A549 treated with RU486 at 1 μM for 4 hours (cell line): ENCODE data around the gene SPSB2. TPM values are rescaled to one million over a fixed set of nuclear protein-coding genes. Genes with fewer than 3 reads are reported as not detected.

Experiments
- total RNA-seq: library from RNA; stranded (reverse); fragments of 200-300 nt; extraction: Qiagen RNA extraction; gene quantifications from 5 replicates; pipeline ENCODE4 v1.2.3, GENCODE V29; 2022; ENCODE audit warnings: low read depth

Gene SPSB2
- total RNA-seq: 15.4 to 25.5 TPM (median 22.8 TPM) in 5 replicates

GRCh38 chr12:6873094-6874014 is at the start of gene SPSB2:
Gene SPSB2, minus strand, starts transcription at chr12:6873303. Its CDS starts 402 bp downstream, at chr12:6872901.

GRCh38 chr12:6914246-6914946 is 41.3 kb upstream of the SPSB2 start, which contains the start of gene ENO2:
Gene ENO2, plus strand, starts transcription at chr12:6914580. Its CDS starts 1,253 bp downstream, at chr12:6915833.

GRCh38 chr12:6904280-6905276 is 31.5 kb upstream of the SPSB2 start, which contains the start of gene LRRC23:
Gene LRRC23, plus strand, starts transcription at chr12:6904822. Its CDS starts 812 bp downstream, at chr12:6905634.

GRCh38 chr12:6867413-6868210 is 5.5 kb downstream of the SPSB2 start, which contains the start of gene TPI1:
Gene TPI1, plus strand, starts transcription at chr12:6867531. Its CDS starts 36 bp downstream, at chr12:6867567.

GRCh38 chr12:6851921-6852650 is 21.0 kb downstream of the SPSB2 start, which contains the start of gene USP5:
Gene USP5, plus strand, starts transcription at chr12:6852150. Its CDS starts 30 bp downstream, at chr12:6852180.

GRCh38 chr12:6851153-6851920 is 21.8 kb downstream of the SPSB2 start, which contains the start of gene CDCA3:
Gene CDCA3, minus strand, starts transcription at chr12:6851286. Its CDS starts 334 bp downstream, at chr12:6850952.

GRCh38 chr12:6840761-6841515 is 32.2 kb downstream of the SPSB2 start, which contains the start of gene GNB3:
Gene GNB3, plus strand, starts transcription at chr12:6840925. Its CDS starts 363 bp downstream, at chr12:6841288.

GRCh38 chr12:6827982-6828780 is 44.9 kb downstream of the SPSB2 start, which contains the start of gene P3H3:
Gene P3H3, plus strand, starts transcription at chr12:6828407. Its CDS starts 34 bp downstream, at chr12:6828441.

GRCh38 chr12:6821591-6822425 is 51.3 kb downstream of the SPSB2 start, which contains the start of gene GPR162:
Gene GPR162, plus strand, starts transcription at chr12:6821821. Its CDS starts 2,078 bp downstream, at chr12:6823899.

Other genes starting within 250 kb of the SPSB2 start
- 0.30 to 0.91 TPM (median 0.50 TPM) in 5 replicates for gene LPAR5, start 237.3 kb downstream of the SPSB2 start, total RNA-seq
- 0.21 to 0.39 TPM (median 0.30 TPM) in 4 of 5 replicates, not detected in the other for gene ACRBP, start 225.9 kb downstream of the SPSB2 start, total RNA-seq
- 13.4 to 17.6 TPM (median 16.0 TPM) in 5 replicates for gene ING4, start 210.2 kb downstream of the SPSB2 start, total RNA-seq
- gene ZNF384, start 183.9 kb downstream of the SPSB2 start, total RNA-seq: 52.6 to 62.9 TPM (median 62.6 TPM) in 5 replicates
- 0.51 to 1.1 TPM (median 0.81 TPM) in 5 replicates for gene PIANP, start 172.5 kb downstream of the SPSB2 start, total RNA-seq
- 45.2 to 57.8 TPM (median 55.4 TPM) in 5 replicates for gene COPS7A, start 149.3 kb downstream of the SPSB2 start, total RNA-seq
- gene MLF2, start 120.2 kb downstream of the SPSB2 start, total RNA-seq: 260 to 330 TPM (median 311 TPM) in 5 replicates
- 655 to 1,143 TPM (median 965 TPM) in 5 replicates for gene PTMS, start 106.9 kb downstream of the SPSB2 start, total RNA-seq
- gene LAG3, start 100.8 kb downstream of the SPSB2 start, total RNA-seq: 0.69 to 1.6 TPM (median 1.3 TPM) in 5 replicates
- not detected in 5 replicates for gene CD4, start 83.8 kb downstream of the SPSB2 start, total RNA-seq
- 0.22 to 1.1 TPM (median 0.49 TPM) in 5 replicates for gene GPR162, start 51.5 kb downstream of the SPSB2 start, total RNA-seq
- 20.6 to 31.4 TPM (median 26.1 TPM) in 5 replicates for gene P3H3, start 44.9 kb downstream of the SPSB2 start, total RNA-seq
- 1.0 to 3.0 TPM (median 1.9 TPM) in 5 replicates for gene GNB3, start 32.4 kb downstream of the SPSB2 start, total RNA-seq
- 77.3 to 87.9 TPM (median 81.9 TPM) in 5 replicates for gene CDCA3, start 22.0 kb downstream of the SPSB2 start, total RNA-seq
- 74.4 to 95.2 TPM (median 79.1 TPM) in 5 replicates for gene USP5, start 21.2 kb downstream of the SPSB2 start, total RNA-seq
- gene TPI1, start 5.8 kb downstream of the SPSB2 start, total RNA-seq: 1,427 to 1,634 TPM (median 1,600 TPM) in 5 replicates
- 16.6 to 19.4 TPM (median 18.2 TPM) in 5 replicates for gene LRRC23, start 31.5 kb upstream of the SPSB2 start, total RNA-seq
- gene ENO2, start 41.3 kb upstream of the SPSB2 start, total RNA-seq: 36.1 to 43.9 TPM (median 38.6 TPM) in 5 replicates
- gene ATN1, start 54.7 kb upstream of the SPSB2 start, total RNA-seq: 46.3 to 79.4 TPM (median 70.1 TPM) in 5 replicates
- gene RNU7-1, start 70.5 kb upstream of the SPSB2 start, total RNA-seq: not detected in 5 replicates
- 259 to 304 TPM (median 287 TPM) in 5 replicates for gene C12orf57, start 70.7 kb upstream of the SPSB2 start, total RNA-seq
- gene PTPN6, start 78.1 kb upstream of the SPSB2 start, total RNA-seq: 9.5 to 14.0 TPM (median 11.9 TPM) in 5 replicates
- 303 to 358 TPM (median 334 TPM) in 5 replicates for gene PHB2, start 97.4 kb upstream of the SPSB2 start, total RNA-seq
- 61.3 to 85.1 TPM (median 67.4 TPM) in 5 replicates for gene EMG1, start 97.6 kb upstream of the SPSB2 start, total RNA-seq
- gene LPCAT3, start 145.2 kb upstream of the SPSB2 start, total RNA-seq: 33.9 to 38.3 TPM (median 36.4 TPM) in 5 replicates
- gene C1S, start 187.4 kb upstream of the SPSB2 start, total RNA-seq: 38.1 to 57.7 TPM (median 45.5 TPM) in 5 replicates
- gene C1R, start 219.1 kb upstream of the SPSB2 start, total RNA-seq: 25.4 to 46.6 TPM (median 28.4 TPM) in 5 replicates
- gene C1RL, start 235.9 kb upstream of the SPSB2 start, total RNA-seq: 9.8 to 15.2 TPM (median 11.2 TPM) in 5 replicates